Right atrium auricular region (tissue), 2 donors: Measurements from ENCODE around the gene PCDHGC4. TPM values are rescaled to one million over a fixed set of nuclear protein-coding genes. Genes with fewer than 3 reads are reported as not detected.

Experiments used
- DNase-seq: peaks from one replicate; pipeline ENCODE4 v3.0.0-alpha.2; 2019; ENCODE audit warnings: low spot score
- H3K27ac ChIP-seq, 2 donors: fragments of 200-600 bp; sonication (generic); 1 replicate in 1 of 2; 2 replicates in 1 of 2; pipeline ENCODE4 v1.5.1; 2016 to 2019
- H3K27me3 ChIP-seq, 2 donors: fragments of 200-600 bp; sonication (generic); one replicate each; pipeline versions ENCODE4 v1.5.1 to v1.6.0; 2017 to 2019
- H3K36me3 ChIP-seq: fragments of 200-600 bp; sonication (generic); one replicate; pipeline ENCODE4 v1.5.1; 2016
- H3K4me1 ChIP-seq, 2 donors: fragments of 200-600 bp; sonication (generic); one replicate each; pipeline versions ENCODE4 v1.5.1 to v1.6.0; 2017 to 2019
- H3K4me3 ChIP-seq, 2 donors: fragments of 200-600 bp; sonication (generic); 1 replicate in 1 of 2; 2 replicates in 1 of 2; pipeline ENCODE4 v1.5.1; 2017 to 2019; ENCODE audit warnings: mild to moderate bottlenecking in 1 of 2, moderate library complexity in 1 of 2
- H3K9me3 ChIP-seq, 2 donors: fragments of 200-600 bp; sonication (generic); one replicate each; pipeline ENCODE4 v1.5.1; 2019
- CTCF ChIP-seq, 2 donors: fragments of 200-600 bp; sonication (generic); IDR thresholded peaks; one replicate each; pipeline ENCODE4 v1.5.1; 2019; ENCODE audit warnings: antibody characterized with exemption in 2 of 2
- total RNA-seq, 2 donors: library from RNA; depleted of rRNA; stranded (reverse); fragments of >200 nt; gene quantifications; one replicate each; pipeline ENCODE4 v1.1.0, GENCODE V29; 2016

PCDHGC4 gene
- total RNA-seq, 2 donors from 2014 or later, result 1.5 to 1.7 TPM

- Histone ChIP-seq H3K4me1 (peaks cover 0 to 31% of the 10 kb centered on the region in 2 donors), H3K27me3 (no peaks in the 10 kb centered on the region), H3K4me3 (no peak overlapping the region), H3K9me3 (no peaks in the 10 kb centered on the region), H3K27ac (peak overlapping the region; percentile 73 to 77), H3K36me3 (peaks cover 52% of the 10 kb centered on the region)
- no peak for TF ChIP-seq CTCF (IDR thresholded peaks at IDR 0.05)
- DNase-seq, result no peak
These were observed 45.0 kb downstream of the PCDHGC4 start for GRCh38 chr5:141529873-141530272.

- H3K36me3 ChIP-seq, result peaks cover 25% of the 10 kb centered on the region
- no peak for DNase-seq
- no peak overlapping the region for H3K27ac ChIP-seq
- H3K4me3 ChIP-seq, result no peak overlapping the region
- H3K9me3 ChIP-seq, result no peaks in the 10 kb centered on the region
- H3K27me3 ChIP-seq, result no peaks in the 10 kb centered on the region
- no peak for TF ChIP-seq CTCF (IDR thresholded peaks at IDR 0.05)
- peaks cover 0 to 25% of the 10 kb centered on the region in 2 donors for H3K4me1 ChIP-seq
These were observed 47.9 kb downstream of the PCDHGC4 start for GRCh38 chr5:141532726-141533125.

GRCh38 chr5:141533897-141534296 is 49.1 kb downstream of the PCDHGC4 start:
- Histone ChIP-seq H3K4me1 (peaks cover 0 to 16% of the 10 kb centered on the region in 2 donors), H3K27ac (no peak overlapping the region), H3K4me3 (no peak overlapping the region), H3K36me3 (peaks cover 17% of the 10 kb centered on the region), H3K27me3 (no peaks in the 10 kb centered on the region), H3K9me3 (no peaks in the 10 kb centered on the region)
- TF ChIP-seq CTCF (IDR thresholded peaks at IDR 0.05), result no peak
- no peak for DNase-seq

GRCh38 chr5:141534492-141535213 is 49.8 kb downstream of the PCDHGC4 start:
- no peak for DNase-seq
- TF ChIP-seq CTCF (IDR thresholded peaks at IDR 0.05), result no peak
- Histone ChIP-seq H3K36me3 (peaks cover 17% of the 10 kb centered on the region), H3K9me3 (no peaks in the 10 kb centered on the region), H3K27me3 (no peaks in the 10 kb centered on the region), H3K4me3 (no peak overlapping the region), H3K4me1 (peaks cover 0 to 8% of the 10 kb centered on the region in 2 donors), H3K27ac (no peak overlapping the region)

Other genes starting within 250 kb of the PCDHGC4 start
- 1 to 10 TPM; 3.2 to 5.3 TPM for gene PCDHB15, start 239.6 kb upstream of the PCDHGC4 start, total RNA-seq
- gene SLC25A2, start 181.0 kb upstream of the PCDHGC4 start, total RNA-seq, result not detected
- gene TAF7, start 164.2 kb upstream of the PCDHGC4 start, total RNA-seq, result 10 to 100 TPM; 73.9 to 82.6 TPM
- gene PCDHGA1, start 154.5 kb upstream of the PCDHGC4 start, total RNA-seq, result 1 to 10 TPM; 1.4 to 2.0 TPM
- gene PCDHGA2, start 146.3 kb upstream of the PCDHGC4 start, total RNA-seq, result 1 to 10 TPM; 7.5 to 7.7 TPM
- 1 to 10 TPM; 7.0 to 8.9 TPM for gene PCDHGA3, start 141.2 kb upstream of the PCDHGC4 start, total RNA-seq
- gene PCDHGB1, start 134.9 kb upstream of the PCDHGC4 start, total RNA-seq, result 1 to 10 TPM; 2.4 to 3.3 TPM
- gene PCDHGA4, start 130.0 kb upstream of the PCDHGC4 start, total RNA-seq, result 1 to 10 TPM; 4.4 to 5.7 TPM
- gene PCDHGB2, start 125.0 kb upstream of the PCDHGC4 start, total RNA-seq, result 1 to 10 TPM; 5.2 to 6.7 TPM
- 1 to 10 TPM; 4.0 to 5.0 TPM for gene PCDHGA5, start 120.9 kb upstream of the PCDHGC4 start, total RNA-seq
- 1 to 10 TPM; 5.4 to 7.2 TPM for gene PCDHGB3, start 114.8 kb upstream of the PCDHGC4 start, total RNA-seq
- 1 to 10 TPM; 4.7 to 5.3 TPM for gene PCDHGA6, start 111.1 kb upstream of the PCDHGC4 start, total RNA-seq
- gene PCDHGA7, start 102.3 kb upstream of the PCDHGC4 start, total RNA-seq, result 1 to 10 TPM; 4.9 to 6.1 TPM
- gene PCDHGB4, start 97.3 kb upstream of the PCDHGC4 start, total RNA-seq, result 1 to 10 TPM; 6.3 to 6.4 TPM
- 1 to 10 TPM; 5.0 to 5.7 TPM for gene PCDHGA8, start 92.4 kb upstream of the PCDHGC4 start, total RNA-seq
- 1 to 10 TPM; 9.7 TPM for gene PCDHGB5, start 87.1 kb upstream of the PCDHGC4 start, total RNA-seq
- 1 to 10 TPM; 3.7 to 5.2 TPM for gene PCDHGA9, start 82.3 kb upstream of the PCDHGC4 start, total RNA-seq
- 1 to 10 TPM; 5.0 to 7.1 TPM for gene PCDHGB6, start 77.0 kb upstream of the PCDHGC4 start, total RNA-seq
- gene PCDHGA10, start 72.0 kb upstream of the PCDHGC4 start, total RNA-seq, result 1 to 10 TPM; 3.1 to 4.8 TPM
- 10 to 100 TPM in 1 of 2 donors, 1 to 10 TPM in 1; 6.0 to 10.5 TPM for gene PCDHGB7, start 67.4 kb upstream of the PCDHGC4 start, total RNA-seq
- gene PCDHGA11, start 64.0 kb upstream of the PCDHGC4 start, total RNA-seq, result 1 to 10 TPM; 3.0 to 4.5 TPM
- 1 to 10 TPM; 6.2 to 7.7 TPM for gene PCDHGA12, start 54.5 kb upstream of the PCDHGC4 start, total RNA-seq
- 10 to 100 TPM; 24.1 to 38.3 TPM for gene PCDHGC3, start 9.1 kb upstream of the PCDHGC4 start, total RNA-seq
- gene PCDHGC5, start 4.1 kb downstream of the PCDHGC4 start, total RNA-seq, result 1 to 10 TPM; 1.4 to 1.7 TPM
- gene DIAPH1, start 134.0 kb downstream of the PCDHGC4 start, total RNA-seq, result 10 to 100 TPM; 18.7 to 82.7 TPM
- gene HDAC3, start 151.8 kb downstream of the PCDHGC4 start, total RNA-seq, result 10 to 100 TPM; 21.0 to 22.2 TPM
- 1 to 10 TPM in 1 of 2 donors, under 1 TPM in 1; 0.41 to 1.3 TPM for gene RELL2, start 152.0 kb downstream of the PCDHGC4 start, total RNA-seq
- 1 to 10 TPM; 5.1 to 6.4 TPM for gene FCHSD1, start 166.4 kb downstream of the PCDHGC4 start, total RNA-seq
- 10 to 100 TPM in 1 of 2 donors, 1 to 10 TPM in 1; 5.6 to 12.5 TPM for gene ARAP3, start 197.2 kb downstream of the PCDHGC4 start, total RNA-seq